Neural cell (in vitro differentiated cells): ENCODE measurements around the gene AK8.

ENCODE experiments used
- EP300 ChIP-seq: fragments of 450-650 bp; conservative IDR thresholded peaks from 2 replicates; pipeline ENCODE4 v1.6.1; 2014; ENCODE audit warnings: antibody characterized with exemption, mild to moderate bottlenecking, moderate library complexity; ENCODE audit not compliant: poor library complexity, severe bottlenecking
- EZH2 ChIP-seq: fragments of 200-600, 300-800 bp; shearing (Covaris generic), sonication (generic); IDR thresholded peaks from 2 replicates; pipeline ENCODE4 v1.6.1; 2014; ENCODE audit warnings: antibody characterized with exemption, low read length, borderline replicate concordance, mild to moderate bottlenecking; ENCODE audit not compliant: insufficient read depth, poor library complexity, severe bottlenecking
- MXI1 ChIP-seq: fragments of 450-650 bp; conservative IDR thresholded peaks from 2 replicates; pipeline ENCODE4 v1.6.1; 2014; ENCODE audit warnings: antibody characterized with exemption, mild to moderate bottlenecking; ENCODE audit not compliant: poor library complexity, severe bottlenecking
- POLR2AphosphoS5 ChIP-seq: IDR thresholded peaks from 2 replicates; pipeline ENCODE4 v1.6.1; 2012
- SMC3 ChIP-seq: fragments of 450-650 bp; conservative IDR thresholded peaks from 2 replicates; pipeline ENCODE4 v1.6.1; 2014; ENCODE audit warnings: antibody characterized with exemption, mild to moderate bottlenecking, moderate library complexity; ENCODE audit not compliant: poor library complexity
- TF ChIP-seq, protein P1 (sequence below): fragments of 450-650 bp; IDR thresholded peaks from 2 replicates; pipeline ENCODE4 v1.5.1; 2014; ENCODE audit warnings: antibody characterized with exemption, mild to moderate bottlenecking, moderate library complexity; ENCODE audit not compliant: poor library complexity, severe bottlenecking
- TF ChIP-seq, protein P2 (sequence below): IDR thresholded peaks from 2 replicates; pipeline ENCODE4 v1.6.1; 2012; ENCODE audit warnings: borderline replicate concordance

- TF ChIP-seq POLR2AphosphoS5, result no peak
- no peak for TF ChIP-seq SMC3
- TF ChIP-seq, protein P1, sequence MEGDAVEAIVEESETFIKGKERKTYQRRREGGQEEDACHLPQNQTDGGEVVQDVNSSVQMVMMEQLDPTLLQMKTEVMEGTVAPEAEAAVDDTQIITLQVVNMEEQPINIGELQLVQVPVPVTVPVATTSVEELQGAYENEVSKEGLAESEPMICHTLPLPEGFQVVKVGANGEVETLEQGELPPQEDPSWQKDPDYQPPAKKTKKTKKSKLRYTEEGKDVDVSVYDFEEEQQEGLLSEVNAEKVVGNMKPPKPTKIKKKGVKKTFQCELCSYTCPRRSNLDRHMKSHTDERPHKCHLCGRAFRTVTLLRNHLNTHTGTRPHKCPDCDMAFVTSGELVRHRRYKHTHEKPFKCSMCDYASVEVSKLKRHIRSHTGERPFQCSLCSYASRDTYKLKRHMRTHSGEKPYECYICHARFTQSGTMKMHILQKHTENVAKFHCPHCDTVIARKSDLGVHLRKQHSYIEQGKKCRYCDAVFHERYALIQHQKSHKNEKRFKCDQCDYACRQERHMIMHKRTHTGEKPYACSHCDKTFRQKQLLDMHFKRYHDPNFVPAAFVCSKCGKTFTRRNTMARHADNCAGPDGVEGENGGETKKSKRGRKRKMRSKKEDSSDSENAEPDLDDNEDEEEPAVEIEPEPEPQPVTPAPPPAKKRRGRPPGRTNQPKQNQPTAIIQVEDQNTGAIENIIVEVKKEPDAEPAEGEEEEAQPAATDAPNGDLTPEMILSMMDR, result no peak
- TF ChIP-seq MXI1, result no peak
- TF ChIP-seq EZH2, result no peak
- no peak for TF ChIP-seq EP300
- TF ChIP-seq, protein P2, sequence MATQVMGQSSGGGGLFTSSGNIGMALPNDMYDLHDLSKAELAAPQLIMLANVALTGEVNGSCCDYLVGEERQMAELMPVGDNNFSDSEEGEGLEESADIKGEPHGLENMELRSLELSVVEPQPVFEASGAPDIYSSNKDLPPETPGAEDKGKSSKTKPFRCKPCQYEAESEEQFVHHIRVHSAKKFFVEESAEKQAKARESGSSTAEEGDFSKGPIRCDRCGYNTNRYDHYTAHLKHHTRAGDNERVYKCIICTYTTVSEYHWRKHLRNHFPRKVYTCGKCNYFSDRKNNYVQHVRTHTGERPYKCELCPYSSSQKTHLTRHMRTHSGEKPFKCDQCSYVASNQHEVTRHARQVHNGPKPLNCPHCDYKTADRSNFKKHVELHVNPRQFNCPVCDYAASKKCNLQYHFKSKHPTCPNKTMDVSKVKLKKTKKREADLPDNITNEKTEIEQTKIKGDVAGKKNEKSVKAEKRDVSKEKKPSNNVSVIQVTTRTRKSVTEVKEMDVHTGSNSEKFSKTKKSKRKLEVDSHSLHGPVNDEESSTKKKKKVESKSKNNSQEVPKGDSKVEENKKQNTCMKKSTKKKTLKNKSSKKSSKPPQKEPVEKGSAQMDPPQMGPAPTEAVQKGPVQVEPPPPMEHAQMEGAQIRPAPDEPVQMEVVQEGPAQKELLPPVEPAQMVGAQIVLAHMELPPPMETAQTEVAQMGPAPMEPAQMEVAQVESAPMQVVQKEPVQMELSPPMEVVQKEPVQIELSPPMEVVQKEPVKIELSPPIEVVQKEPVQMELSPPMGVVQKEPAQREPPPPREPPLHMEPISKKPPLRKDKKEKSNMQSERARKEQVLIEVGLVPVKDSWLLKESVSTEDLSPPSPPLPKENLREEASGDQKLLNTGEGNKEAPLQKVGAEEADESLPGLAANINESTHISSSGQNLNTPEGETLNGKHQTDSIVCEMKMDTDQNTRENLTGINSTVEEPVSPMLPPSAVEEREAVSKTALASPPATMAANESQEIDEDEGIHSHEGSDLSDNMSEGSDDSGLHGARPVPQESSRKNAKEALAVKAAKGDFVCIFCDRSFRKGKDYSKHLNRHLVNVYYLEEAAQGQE, result no peak
Observed at GRCh38 chr9:132708769-132709430, 169.2 kb downstream of the AK8 start.
